GM12878 (cell line): Measurements from ENCODE around the gene ZNF689. TPM values are rescaled to one million over a fixed set of nuclear protein-coding genes. Genes with fewer than 3 reads are reported as not detected.

ENCODE experiments used
- ATAC-seq: fragments of 200-7000 bp; cut with Tn5 transposase; 3 replicates; pipeline ENCODE4 v1.9.1; 2020; ENCODE audit warnings: mild to moderate bottlenecking, moderate library complexity
- BruUV-seq: library from RNA; stranded (reverse); fragments of 400-500 nt; replicated peaks from 2 replicates; lab custom pipeline; 2021; lab: Mats Ljungman, UMichigan
- CTCF ChIA-PET: fragments of 300-600 bp; sonication (Branson Sonifier 250); formaldehyde crosslinking; extraction: SDS; loops from one replicate; lab custom pipeline; 2021; ENCODE audit warnings: inconsistent platforms; lab: Yijun Ruan, JAX
- POLR2A ChIA-PET: fragments of 350-600 bp; formaldehyde crosslinking; extraction: SDS; loops from one replicate; lab custom pipeline; 2021; ENCODE audit warnings: inconsistent platforms; lab: Charles Lee
- RAD21 ChIA-PET: fragments of 300-600 bp; sonication (Branson Sonifier 250); formaldehyde crosslinking; loops from one replicate; lab custom pipeline; 2023; ENCODE audit warnings: antibody characterized with exemption; ENCODE audit not compliant: unreplicated experiment; lab: Charles Lee
- SMC1A ChIA-PET: fragments of 300-600 bp; sonication (Branson Sonifier 250); formaldehyde crosslinking; loops from one replicate; lab custom pipeline; 2023; ENCODE audit not compliant: unreplicated experiment, uncharacterized antibody; lab: Charles Lee
- DNase-seq: peaks from one replicate; pipeline ENCODE4 v3.0.0-alpha.2; 2011; ENCODE audit warnings: low read depth, low spot score
- FAIRE-seq: peaks from 3 replicates; lab custom pipeline; 2011; peaks lifted over from hg19 to GRCh38; lab: Jason Lieb, UNC
- H2AFZ ChIP-seq: 2 replicates; pipeline ENCODE4 v1.6.0; 2011; ENCODE audit warnings: low read depth, low read length, control low read depth; ENCODE audit not compliant: control insufficient read depth
- H3K27ac ChIP-seq: 2 replicates; pipeline ENCODE4 v1.5.1; 2011; ENCODE audit warnings: control low read depth; ENCODE audit not compliant: control insufficient read depth, insufficient read depth
- H3K27me3 ChIP-seq, 2 experiments: replicated peaks in 1 of 2; 2 replicates each; pipeline versions ENCODE4 v1.6.0 to v1.6.1; 2011; ENCODE audit warnings: low read length in 1 of 2; ENCODE audit not compliant: control insufficient read depth in 2 of 2, insufficient read depth in 2 of 2
- H3K36me3 ChIP-seq, 2 experiments: 2 replicates each; pipeline ENCODE4 v1.5.1; 2011; ENCODE audit warnings: low read length in 1 of 2; ENCODE audit not compliant: control insufficient read depth in 2 of 2, insufficient read depth in 2 of 2
- H3K4me1 ChIP-seq: 2 replicates; pipeline ENCODE4 v1.6.1; 2011; ENCODE audit warnings: mild to moderate bottlenecking, low read length, moderate library complexity, mixed read lengths; ENCODE audit not compliant: control insufficient read depth, insufficient read depth
- H3K4me2 ChIP-seq: 2 replicates; pipeline ENCODE4 v1.6.0; 2011; ENCODE audit warnings: control low read depth; ENCODE audit not compliant: control insufficient read depth, insufficient read depth
- H3K4me3 ChIP-seq: fragments of 200-600 bp; sonication (generic); 2 replicates; pipeline ENCODE4 v1.5.1; 2016
- H3K79me2 ChIP-seq: 2 replicates; pipeline ENCODE4 v1.6.0; 2011; ENCODE audit warnings: low read length; ENCODE audit not compliant: control insufficient read depth, insufficient read depth
- H3K9ac ChIP-seq: 2 replicates; pipeline ENCODE4 v1.8.0; 2011; ENCODE audit warnings: low read length, control low read depth, mixed read lengths; ENCODE audit not compliant: control insufficient read depth, insufficient read depth
- H3K9me3 ChIP-seq: replicated peaks from 3 replicates; pipeline ENCODE4 v1.5.1; 2011; ENCODE audit warnings: mild to moderate bottlenecking, low read length; ENCODE audit not compliant: control insufficient read depth, insufficient read depth
- H4K20me1 ChIP-seq: 2 replicates; pipeline ENCODE4 v1.6.0; 2011; ENCODE audit not compliant: control insufficient read depth, insufficient read depth
- BCL11A ChIP-seq: IDR thresholded peaks from 2 replicates; pipeline ENCODE4 v1.6.1; 2011; ENCODE audit warnings: low read depth, low read length
- CEBPB ChIP-seq, 2 experiments: fragments of 150-350 bp in 1 of 2; IDR thresholded peaks; 2 replicates each; pipeline ENCODE4 v1.6.1; 2012 to 2014; ENCODE audit warnings: low read depth in 2 of 2, low read length in 2 of 2, borderline replicate concordance in 1 of 2, inconsistent platforms in 1 of 2
- CHD2 ChIP-seq: IDR thresholded peaks from 2 replicates; pipeline ENCODE4 v1.6.1; 2011; ENCODE audit warnings: low read depth, low read length, improper control_type of control experiment, borderline replicate concordance
- CREB1 ChIP-seq: IDR thresholded peaks from 2 replicates; pipeline ENCODE4 v1.6.1; 2012; ENCODE audit warnings: low read depth, mild to moderate bottlenecking, inconsistent platforms
- ETV6 ChIP-seq, 2 experiments: fragments of 450-650 bp in 1 of 2; IDR thresholded peaks in 1 of 2; conservative IDR thresholded peaks in 1 of 2; 2 replicates each; pipeline ENCODE4 v1.6.1; 2014; ENCODE audit warnings: antibody characterized with exemption in 1 of 2, borderline replicate concordance in 1 of 2, low read depth in 1 of 2, mild to moderate bottlenecking in 1 of 2, moderate library complexity in 1 of 2
- HDAC2 ChIP-seq: fragments of 200-600 bp; sonication (generic); IDR thresholded peaks from 2 replicates; pipeline ENCODE4 v1.6.1; 2017
- IKZF1 ChIP-seq: fragments of 450-650 bp; conservative IDR thresholded peaks from 2 replicates; pipeline ENCODE4 v1.6.1; 2017; ENCODE audit warnings: antibody characterized with exemption, mild to moderate bottlenecking
- IKZF2 ChIP-seq, 2 experiments: fragments of 450-650 bp; IDR thresholded peaks; 2 replicates each; pipeline ENCODE4 v1.6.1; 2017; ENCODE audit warnings: mild to moderate bottlenecking in 2 of 2, moderate library complexity in 2 of 2
- MYC ChIP-seq: IDR thresholded peaks from 2 replicates; pipeline ENCODE4 v1.6.1; 2011; ENCODE audit warnings: mild to moderate bottlenecking, low read length, moderate library complexity, inconsistent platforms; ENCODE audit not compliant: insufficient read depth, insufficient replicate concordance, insufficient read length, severe bottlenecking
- SREBF2 ChIP-seq: IDR thresholded peaks from 2 replicates; pipeline ENCODE4 v1.6.1; 2012; ENCODE audit warnings: mild to moderate bottlenecking, low read length
- ZNF24 ChIP-seq: fragments of 450-650 bp; IDR thresholded peaks from 2 replicates; pipeline ENCODE4 v1.6.1; 2017; ENCODE audit warnings: antibody characterized with exemption, mild to moderate bottlenecking
- WGBS: methylation state at CpG from one replicate; pipeline ENCODE4 v1.1.6; 2016; ENCODE audit warnings: low lambda C conversion rate; ENCODE audit not compliant: insufficient replicate concordance, insufficient coverage; ENCODE audit errors: missing lambda C conversion rate; 5-methylcytosine and 5-hydroxymethylcytosine counted together
- in situ Hi-C: fragments of 300-500 bp; cut with MboI; formaldehyde crosslinking; loops from 9 replicates; pipeline ENCODE4 v1.14.3; 2018; ENCODE audit warnings: mixed read lengths
- intact Hi-C: fragments of 100-400 bp; cut with micrococcal nuclease; formaldehyde crosslinking; loops from one replicate; pipeline ENCODE4 v1.14.2; 2022; ENCODE audit not compliant: unreplicated experiment
- polyA plus RNA-seq, 11 experiments: library from polyadenylated mRNA; depleted of rRNA in 4 of 11; unstranded in 6 of 11; stranded (reverse) in 5 of 11; fragments of >200 nt; fragmentation: Nextera tagmentation in 4 of 11; fragmentation: Illumina TruSeq in 1 of 11; extraction: Ambion mirVana in 4 of 11; extraction: Trizol in 1 of 11; gene quantifications; 1 replicate in 1 of 11; 2 replicates in 10 of 11; pipeline versions ENCODE4 v1.2.1 to v1.2.3, GENCODE V29; 2011 to 2016; ENCODE audit warnings: inconsistent platforms in 2 of 11, missing spikeins in 2 of 11, low read depth in 1 of 11
- total RNA-seq, 4 experiments: library from RNA; depleted of rRNA in 3 of 4; stranded (reverse); fragments of >200 nt in 3 of 4; fragmentation: Illumina TruSeq in 1 of 4; extraction: Trizol in 1 of 4; gene quantifications; 2 replicates each; pipeline versions ENCODE4 v1.2.1 to v1.2.3, GENCODE V29; 2013 to 2021
- TF ChIP-seq, protein P1 (sequence below): IDR thresholded peaks from 2 replicates; pipeline ENCODE4 v1.6.1; 2011; ENCODE audit warnings: low read depth, mild to moderate bottlenecking, low read length, moderate library complexity, borderline replicate concordance; ENCODE audit errors: extremely low read depth
- TF ChIP-seq, protein P2 (sequence below): fragments of 450-650 bp; IDR thresholded peaks from 2 replicates; pipeline ENCODE4 v1.6.1; 2016; ENCODE audit warnings: mild to moderate bottlenecking, moderate library complexity, borderline replicate concordance

The ZNF689 gene
- total and polyA plus RNA-seq, 10 of the 15 experiments (the other 5 are each of a cell fraction or from before 2014, with no cell fraction given), result 4.7 to 13.2 (median 8.5) TPM

DNA sequence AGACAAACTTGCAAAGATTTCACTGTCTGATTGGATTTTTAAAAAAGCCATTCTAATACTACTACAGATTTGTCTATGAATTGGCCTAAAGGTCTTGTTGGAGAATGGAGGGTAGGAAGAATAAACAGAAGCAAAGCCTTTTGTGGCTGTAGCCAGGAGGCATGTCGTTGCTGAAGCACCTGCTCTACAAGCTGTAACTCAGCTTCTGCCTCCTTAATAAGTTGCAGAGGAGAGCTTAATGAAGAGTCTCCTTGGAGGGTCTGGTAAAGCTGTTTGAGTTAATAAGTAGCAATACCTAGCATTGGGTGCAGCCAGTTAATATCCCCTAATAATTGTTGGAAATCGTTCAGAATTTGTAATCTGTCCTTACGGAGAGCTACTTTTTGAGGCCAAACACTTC lies 10.0 kb upstream of the ZNF689 start (continued):
- no peak for TF ChIP-seq IKZF2 (IDR thresholded peaks at IDR 0.05)
- no peak for TF ChIP-seq BCL11A
- TF ChIP-seq, protein P1, sequence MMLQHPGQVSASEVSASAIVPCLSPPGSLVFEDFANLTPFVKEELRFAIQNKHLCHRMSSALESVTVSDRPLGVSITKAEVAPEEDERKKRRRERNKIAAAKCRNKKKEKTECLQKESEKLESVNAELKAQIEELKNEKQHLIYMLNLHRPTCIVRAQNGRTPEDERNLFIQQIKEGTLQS, result no peak
- TF ChIP-seq, all 136 proteins: peak for 0

DNA sequence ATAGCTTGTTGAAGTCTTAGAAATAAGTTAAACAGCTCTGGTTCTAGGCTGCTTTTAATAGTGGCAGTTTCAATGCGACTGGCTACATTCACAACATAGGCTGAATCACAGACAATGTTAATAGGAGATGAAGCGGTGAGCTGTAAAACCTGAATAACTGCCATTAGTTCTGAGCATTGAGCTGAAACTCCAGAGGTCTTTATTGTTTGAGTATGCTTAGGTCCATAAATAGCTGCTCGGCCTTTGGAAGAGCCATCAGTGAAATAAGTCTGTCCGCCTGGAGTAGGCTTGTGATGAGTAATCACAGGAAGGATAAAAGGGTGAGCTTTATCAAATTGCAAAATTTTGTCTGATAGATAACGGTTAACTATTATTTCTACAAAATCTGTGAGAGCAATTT lies 9.4 kb upstream of the ZNF689 start:
- TF ChIP-seq SREBF2 (no peak), ETV6 (conservative IDR thresholded peaks at IDR 0.05 in 1 of 2, IDR thresholded peaks at IDR 0.05 in 1 of 2; ENCODE audit: borderline replicate concordance in 1 of 2, low read depth in 1 of 2) (no peak), IKZF1 (no peak), CEBPB (IDR thresholded peaks at IDR 0.05; ENCODE audit: borderline replicate concordance in 1 of 2, low read depth in 2 of 2, low read length in 2 of 2) (no peak), MYC (no peak), ZNF24 (no peak), HDAC2 (no peak), CHD2 (no peak), CREB1 (no peak)
- TF ChIP-seq, protein P2, sequence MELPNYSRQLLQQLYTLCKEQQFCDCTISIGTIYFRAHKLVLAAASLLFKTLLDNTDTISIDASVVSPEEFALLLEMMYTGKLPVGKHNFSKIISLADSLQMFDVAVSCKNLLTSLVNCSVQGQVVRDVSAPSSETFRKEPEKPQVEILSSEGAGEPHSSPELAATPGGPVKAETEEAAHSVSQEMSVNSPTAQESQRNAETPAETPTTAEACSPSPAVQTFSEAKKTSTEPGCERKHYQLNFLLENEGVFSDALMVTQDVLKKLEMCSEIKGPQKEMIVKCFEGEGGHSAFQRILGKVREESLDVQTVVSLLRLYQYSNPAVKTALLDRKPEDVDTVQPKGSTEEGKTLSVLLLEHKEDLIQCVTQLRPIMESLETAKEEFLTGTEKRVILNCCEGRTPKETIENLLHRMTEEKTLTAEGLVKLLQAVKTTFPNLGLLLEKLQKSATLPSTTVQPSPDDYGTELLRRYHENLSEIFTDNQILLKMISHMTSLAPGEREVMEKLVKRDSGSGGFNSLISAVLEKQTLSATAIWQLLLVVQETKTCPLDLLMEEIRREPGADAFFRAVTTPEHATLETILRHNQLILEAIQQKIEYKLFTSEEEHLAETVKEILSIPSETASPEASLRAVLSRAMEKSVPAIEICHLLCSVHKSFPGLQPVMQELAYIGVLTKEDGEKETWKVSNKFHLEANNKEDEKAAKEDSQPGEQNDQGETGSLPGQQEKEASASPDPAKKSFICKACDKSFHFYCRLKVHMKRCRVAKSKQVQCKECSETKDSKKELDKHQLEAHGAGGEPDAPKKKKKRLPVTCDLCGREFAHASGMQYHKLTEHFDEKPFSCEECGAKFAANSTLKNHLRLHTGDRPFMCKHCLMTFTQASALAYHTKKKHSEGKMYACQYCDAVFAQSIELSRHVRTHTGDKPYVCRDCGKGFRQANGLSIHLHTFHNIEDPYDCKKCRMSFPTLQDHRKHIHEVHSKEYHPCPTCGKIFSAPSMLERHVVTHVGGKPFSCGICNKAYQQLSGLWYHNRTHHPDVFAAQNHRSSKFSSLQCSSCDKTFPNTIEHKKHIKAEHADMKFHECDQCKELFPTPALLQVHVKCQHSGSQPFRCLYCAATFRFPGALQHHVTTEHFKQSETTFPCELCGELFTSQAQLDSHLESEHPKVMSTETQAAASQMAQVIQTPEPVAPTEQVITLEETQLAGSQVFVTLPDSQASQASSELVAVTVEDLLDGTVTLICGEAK, result no peak
- no peak overlapping the region for H2AFZ ChIP-seq
- H3K4me1 ChIP-seq, result no peaks in the 10 kb centered on the region
- H3K9ac ChIP-seq, result no peak overlapping the region
- intact Hi-C loops (no loop called here), in situ Hi-C loops (no loop called here)
- ATAC-seq, result no peak
- RAD21 ChIA-PET, result interaction anchor here (0.6 to 2.3 kb wide), 6 partner anchors 31 to 528 kb away, joined by 3 to 10 read pairs (median 3); partner anchors contain the start of genes DCTPP1, PRR14 and TBX6
- no TSS peak for BruUV-seq
- H3K79me2 ChIP-seq, result no peaks in the 10 kb centered on the region
- no peaks in the 10 kb centered on the region for H3K36me3 ChIP-seq
- no peak overlapping the region for H3K4me3 ChIP-seq
- no peak overlapping the region for H3K4me2 ChIP-seq
- WGBS, result 49% methylated on average over 5 of the region's 5 CpGs
- no peak for DNase-seq
- H3K27ac ChIP-seq, result no peak overlapping the region
- FAIRE-seq, result no peak
- CTCF ChIA-PET, result interaction anchor here (1.0 to 5.7 kb wide), 8 partner anchors 9 to 210 kb away, joined by 3 to 24 read pairs (median 4); partner anchors contain the start of gene DCTPP1
- POLR2A ChIA-PET, result interaction anchor here (0.5 kb wide), 1 partner anchor 17 kb away, joined by 3 read pairs; no protein-coding TSS in a partner anchor
- SMC1A ChIA-PET, result interaction anchor here (1.0 to 2.5 kb wide), 4 partner anchors 8 to 26 kb away, joined by 3 to 9 read pairs (median 4); partner anchors contain the start of gene ZNF689
- H3K27me3 ChIP-seq, result no peaks in the 10 kb centered on the region
- no peaks in the 10 kb centered on the region; the same call in 2 of the 3 replicates for H3K9me3 ChIP-seq
- H4K20me1 ChIP-seq, result no peaks in the 10 kb centered on the region
